ENCODE results near the gene SDHAF3.

DNA sequence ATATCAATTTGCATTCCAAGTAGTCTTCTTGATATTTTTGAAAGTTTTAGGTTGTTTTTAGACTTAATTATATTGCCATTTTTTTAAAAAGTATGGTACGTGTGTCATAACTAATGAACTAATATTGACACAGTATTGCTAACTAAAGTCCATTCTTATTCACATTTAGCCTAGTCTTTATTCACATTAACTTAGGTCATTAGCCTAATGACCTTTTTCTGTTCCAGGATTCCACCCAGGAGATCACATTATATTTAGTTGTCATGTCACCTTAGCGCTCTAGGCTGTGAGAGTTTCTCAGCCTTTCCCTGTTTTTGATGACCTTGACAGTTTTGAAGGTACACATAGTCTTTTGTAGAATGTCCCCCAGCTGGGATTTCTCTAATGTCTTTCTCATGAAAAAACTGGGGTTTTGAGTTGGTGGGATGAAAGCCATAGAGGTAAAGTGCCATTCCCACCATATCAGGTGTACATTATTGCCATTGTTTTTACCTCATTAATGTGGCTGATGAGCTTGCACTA lies 38.5 kb downstream of the SDHAF3 start:
- TF ChIP-seq POLR2A (IDR thresholded peaks at IDR 0.05; ENCODE audit: low read depth, low read length) (no peak), MYC (IDR thresholded peaks at IDR 0.05; ENCODE audit: low read depth, low read length) (no peak)
- TF ChIP-seq, protein P1, sequence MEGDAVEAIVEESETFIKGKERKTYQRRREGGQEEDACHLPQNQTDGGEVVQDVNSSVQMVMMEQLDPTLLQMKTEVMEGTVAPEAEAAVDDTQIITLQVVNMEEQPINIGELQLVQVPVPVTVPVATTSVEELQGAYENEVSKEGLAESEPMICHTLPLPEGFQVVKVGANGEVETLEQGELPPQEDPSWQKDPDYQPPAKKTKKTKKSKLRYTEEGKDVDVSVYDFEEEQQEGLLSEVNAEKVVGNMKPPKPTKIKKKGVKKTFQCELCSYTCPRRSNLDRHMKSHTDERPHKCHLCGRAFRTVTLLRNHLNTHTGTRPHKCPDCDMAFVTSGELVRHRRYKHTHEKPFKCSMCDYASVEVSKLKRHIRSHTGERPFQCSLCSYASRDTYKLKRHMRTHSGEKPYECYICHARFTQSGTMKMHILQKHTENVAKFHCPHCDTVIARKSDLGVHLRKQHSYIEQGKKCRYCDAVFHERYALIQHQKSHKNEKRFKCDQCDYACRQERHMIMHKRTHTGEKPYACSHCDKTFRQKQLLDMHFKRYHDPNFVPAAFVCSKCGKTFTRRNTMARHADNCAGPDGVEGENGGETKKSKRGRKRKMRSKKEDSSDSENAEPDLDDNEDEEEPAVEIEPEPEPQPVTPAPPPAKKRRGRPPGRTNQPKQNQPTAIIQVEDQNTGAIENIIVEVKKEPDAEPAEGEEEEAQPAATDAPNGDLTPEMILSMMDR (IDR thresholded peaks at IDR 0.05; ENCODE audit: extremely low read depth in 1 of 2, insufficient read depth in 1 of 2, low read depth in 1 of 2, low read length in 2 of 2), result no peak
- TF ChIP-seq, protein P2, sequence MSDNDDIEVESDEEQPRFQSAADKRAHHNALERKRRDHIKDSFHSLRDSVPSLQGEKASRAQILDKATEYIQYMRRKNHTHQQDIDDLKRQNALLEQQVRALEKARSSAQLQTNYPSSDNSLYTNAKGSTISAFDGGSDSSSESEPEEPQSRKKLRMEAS (IDR thresholded peaks at IDR 0.05; ENCODE audit: insufficient read depth, insufficient read length), result no peak

All from endothelial cell of umbilical vein (primary cell).